Measurements from ENCODE around the gene VAMP8. TPM values are rescaled to one million over a fixed set of nuclear protein-coding genes. Genes with fewer than 3 reads are reported as not detected.
A peak's percentile ranks its signal among the peaks of the same experiment; 100 is the strongest.
"Not testable (repeated sequence)": the region's sequence is repeated elsewhere in the genome, so short reads cannot be mapped to it uniquely, and the experiment has no call there.

VAMP8 gene
- total RNA-seq, 1 donor from 2014 or later: 46.2 TPM

DNA sequence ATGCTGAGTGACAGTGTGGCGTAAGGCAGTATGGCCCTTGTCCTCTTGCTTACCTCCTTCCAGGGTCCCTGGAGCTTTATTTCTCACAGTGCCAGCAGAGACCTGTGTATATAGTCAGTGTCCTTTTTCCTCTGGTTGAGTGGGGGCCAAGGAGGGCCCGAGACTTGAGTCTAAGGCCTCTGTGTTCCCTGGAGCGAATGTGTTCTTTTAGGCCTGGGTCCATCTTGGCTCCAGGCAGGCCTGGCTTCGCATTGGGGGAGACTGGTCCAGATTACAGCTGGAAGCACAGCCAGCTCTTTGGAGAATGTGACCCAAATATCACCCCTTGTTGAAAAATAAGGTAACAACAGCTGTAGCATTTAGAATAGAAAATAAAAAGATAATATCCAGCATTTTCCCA is 11.8 kb downstream of the VAMP8 start:
- TF ChIP-seq POLR2AphosphoS5 (IDR thresholded peaks at IDR 0.05; ENCODE audit: insufficient read depth in 1 of 2, low read depth in 1 of 2) (no peak), POLR2A (IDR thresholded peaks at IDR 0.05) (no peak)
- TF ChIP-seq, protein P1, sequence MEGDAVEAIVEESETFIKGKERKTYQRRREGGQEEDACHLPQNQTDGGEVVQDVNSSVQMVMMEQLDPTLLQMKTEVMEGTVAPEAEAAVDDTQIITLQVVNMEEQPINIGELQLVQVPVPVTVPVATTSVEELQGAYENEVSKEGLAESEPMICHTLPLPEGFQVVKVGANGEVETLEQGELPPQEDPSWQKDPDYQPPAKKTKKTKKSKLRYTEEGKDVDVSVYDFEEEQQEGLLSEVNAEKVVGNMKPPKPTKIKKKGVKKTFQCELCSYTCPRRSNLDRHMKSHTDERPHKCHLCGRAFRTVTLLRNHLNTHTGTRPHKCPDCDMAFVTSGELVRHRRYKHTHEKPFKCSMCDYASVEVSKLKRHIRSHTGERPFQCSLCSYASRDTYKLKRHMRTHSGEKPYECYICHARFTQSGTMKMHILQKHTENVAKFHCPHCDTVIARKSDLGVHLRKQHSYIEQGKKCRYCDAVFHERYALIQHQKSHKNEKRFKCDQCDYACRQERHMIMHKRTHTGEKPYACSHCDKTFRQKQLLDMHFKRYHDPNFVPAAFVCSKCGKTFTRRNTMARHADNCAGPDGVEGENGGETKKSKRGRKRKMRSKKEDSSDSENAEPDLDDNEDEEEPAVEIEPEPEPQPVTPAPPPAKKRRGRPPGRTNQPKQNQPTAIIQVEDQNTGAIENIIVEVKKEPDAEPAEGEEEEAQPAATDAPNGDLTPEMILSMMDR (IDR thresholded peaks at IDR 0.05): no peak
- H3K4me3 ChIP-seq: no peak overlapping the region
- H3K9me3 ChIP-seq: no peaks in the 10 kb centered on the region
- peak overlapping the region; percentile 28 for H3K27ac ChIP-seq
- H3K27me3 ChIP-seq: no peaks in the 10 kb centered on the region
- DNase-seq (ENCODE audit: extremely low spot score in 2 of 2): no peak
- H3K4me1 ChIP-seq: peaks cover 73% of the 10 kb centered on the region
- H3K36me3 ChIP-seq: no peaks in the 10 kb centered on the region
- intact Hi-C loops (cut with DNase I): no loop called here

DNA sequence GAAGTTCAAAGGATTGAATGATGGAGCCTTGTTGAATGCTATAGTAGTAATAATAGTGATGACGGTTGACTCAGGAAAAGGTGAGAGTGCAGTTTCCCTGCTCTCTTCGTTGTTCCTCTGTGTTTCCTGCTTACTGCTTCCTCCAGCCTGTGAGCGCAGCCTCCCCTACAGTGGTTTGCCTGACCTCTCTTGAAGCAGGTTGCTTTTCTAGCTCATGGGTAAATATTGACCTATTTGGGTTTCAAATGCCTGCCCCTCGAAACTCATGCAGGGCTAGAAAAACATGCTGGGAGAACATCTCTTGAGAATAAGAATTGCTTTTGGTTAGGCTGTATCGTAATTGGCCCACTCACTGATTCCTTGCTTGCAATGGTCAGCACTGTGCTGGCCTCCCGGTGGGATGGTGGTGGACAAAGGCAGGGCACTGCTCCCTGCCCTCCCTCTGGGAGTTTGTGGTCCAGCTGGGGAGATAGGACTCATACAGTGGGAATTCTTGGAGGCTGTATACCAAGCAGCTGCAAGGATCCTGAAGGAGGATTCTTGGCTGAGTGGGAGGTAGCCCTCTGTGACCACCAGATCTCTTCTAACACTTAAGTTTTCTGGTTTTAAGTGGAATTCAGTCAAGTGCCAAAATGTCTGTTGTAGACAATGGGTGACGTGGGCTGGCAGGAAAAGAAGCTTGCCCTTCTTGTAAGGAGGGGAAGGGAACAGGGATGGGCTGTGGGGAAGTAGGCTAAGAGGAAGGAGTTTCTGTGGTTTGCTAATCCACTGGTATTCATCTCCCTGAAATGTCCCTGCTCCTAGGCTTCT is 12.8 kb downstream of the VAMP8 start:
- DNase-seq (ENCODE audit: extremely low spot score in 2 of 2): no peak
- intact Hi-C loops (cut with DNase I): no loop called here
- Histone ChIP-seq H3K4me1 (peaks cover 75% of the 10 kb centered on the region), H3K27me3 (no peaks in the 10 kb centered on the region), H3K27ac (peak overlapping the region; percentile 39), H3K9me3 (no peaks in the 10 kb centered on the region), H3K4me3 (no peak overlapping the region), H3K36me3 (no peaks in the 10 kb centered on the region)
- TF ChIP-seq POLR2AphosphoS5 (IDR thresholded peaks at IDR 0.05; ENCODE audit: insufficient read depth in 1 of 2, low read depth in 1 of 2) (peak in 1 of 2 donors; percentile 8), POLR2A (IDR thresholded peaks at IDR 0.05) (no peak)
- TF ChIP-seq, protein P1 (IDR thresholded peaks at IDR 0.05): no peak

DNA sequence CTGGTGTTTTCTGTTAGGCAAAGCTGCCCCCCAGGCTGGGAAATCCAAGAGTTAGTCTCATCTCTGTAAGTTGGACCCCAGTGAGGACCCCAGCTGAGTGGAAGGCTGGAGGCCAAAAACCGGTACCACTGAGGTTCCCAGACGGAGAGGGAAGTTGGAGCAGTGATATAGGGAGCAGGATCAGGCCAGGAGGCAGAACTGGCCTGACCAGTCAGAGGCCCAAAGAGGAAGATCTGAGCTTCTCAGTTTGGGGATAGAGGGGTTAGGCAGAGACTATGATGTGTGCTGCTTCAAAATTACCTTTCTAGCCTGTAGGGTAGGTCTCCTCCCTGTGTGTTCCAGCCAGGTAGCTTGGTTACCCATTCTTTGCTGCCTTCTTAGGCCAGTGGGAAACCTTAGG is 13.6 kb downstream of the VAMP8 start:
- peaks cover 68% of the 10 kb centered on the region for H3K4me1 ChIP-seq
- no peaks in the 10 kb centered on the region for H3K36me3 ChIP-seq
- H3K27ac ChIP-seq: peak overlapping the region; percentile 39
- no peaks in the 10 kb centered on the region for H3K27me3 ChIP-seq
- H3K4me3 ChIP-seq: no peak overlapping the region
- H3K9me3 ChIP-seq: no peaks in the 10 kb centered on the region
- TF ChIP-seq, protein P1 (IDR thresholded peaks at IDR 0.05): no peak
- no peak for TF ChIP-seq POLR2A (IDR thresholded peaks at IDR 0.05)
- no peak for DNase-seq (ENCODE audit: extremely low spot score in 2 of 2)
- intact Hi-C loops (cut with DNase I): no loop called here

DNA sequence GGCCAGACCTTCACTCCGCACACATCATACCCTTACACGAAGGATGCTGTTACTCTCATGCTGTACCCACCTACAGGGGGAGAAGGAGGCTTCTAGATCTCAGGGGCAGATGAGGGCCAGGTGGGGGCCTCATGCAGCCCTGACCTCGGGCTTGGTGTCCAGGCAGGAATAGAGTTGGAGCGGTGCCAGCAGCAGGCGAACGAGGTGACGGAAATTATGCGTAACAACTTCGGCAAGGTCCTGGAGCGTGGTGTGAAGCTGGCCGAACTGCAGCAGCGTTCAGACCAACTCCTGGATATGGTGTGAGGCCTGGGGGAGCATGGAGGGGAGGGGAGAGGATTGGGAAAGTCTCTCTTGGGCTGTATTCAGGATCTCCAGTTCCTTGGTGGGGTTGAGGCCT is 14.2 kb downstream of the VAMP8 start:
- Histone ChIP-seq H3K4me3 (no peak overlapping the region), H3K27me3 (no peaks in the 10 kb centered on the region), H3K27ac (peak overlapping the region; percentile 39), H3K36me3 (no peaks in the 10 kb centered on the region), H3K9me3 (no peaks in the 10 kb centered on the region), H3K4me1 (peaks cover 68% of the 10 kb centered on the region)
- TF ChIP-seq, protein P1 (IDR thresholded peaks at IDR 0.05): no peak
- TF ChIP-seq POLR2A (IDR thresholded peaks at IDR 0.05): no peak
- no peak for TF ChIP-seq POLR2AphosphoS5 (IDR thresholded peaks at IDR 0.05; ENCODE audit: insufficient read depth in 1 of 2, low read depth in 1 of 2)
- intact Hi-C loops (cut with DNase I): no loop called here
- no peak for DNase-seq (ENCODE audit: extremely low spot score in 2 of 2)

DNA sequence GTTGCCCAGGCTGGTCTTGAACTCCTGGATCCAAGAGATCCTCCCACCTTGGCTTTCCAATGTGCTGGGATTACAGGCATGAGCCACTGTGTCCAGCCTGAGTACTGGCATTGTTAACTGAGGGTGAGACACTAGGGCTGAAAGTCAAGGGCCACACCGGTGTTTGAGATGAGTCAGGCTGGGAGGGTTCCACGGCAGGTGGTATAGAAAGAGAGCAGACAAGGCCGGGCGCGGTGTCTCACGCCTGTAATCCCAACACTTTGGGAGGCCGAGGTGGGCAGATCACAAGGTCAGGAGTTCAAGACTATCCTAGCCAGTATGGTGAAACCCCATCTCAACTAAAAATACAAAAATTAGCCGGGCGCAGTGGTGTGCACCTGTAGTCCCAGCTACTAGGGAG is 14.9 kb downstream of the VAMP8 start:
- H3K4me3 ChIP-seq; H3K9me3 ChIP-seq; DNase-seq (ENCODE audit: extremely low spot score in 2 of 2); H3K27me3 ChIP-seq; H3K36me3 ChIP-seq; H3K27ac ChIP-seq; intact Hi-C loops (cut with DNase I): not testable (repeated sequence)
- peaks cover 68% of the 10 kb centered on the region for H3K4me1 ChIP-seq
